GM12801 (cell line): Measurements from ENCODE around the gene GDPD4.

Experiments used
- TF ChIP-seq, protein P1 (sequence below): IDR thresholded peaks from one replicate; pipeline ENCODE4 v1.5.1; 2011; ENCODE audit warnings: control low read depth; ENCODE audit not compliant: insufficient read length; ENCODE audit errors: extremely low read depth

GDPD4 gene

DNA sequence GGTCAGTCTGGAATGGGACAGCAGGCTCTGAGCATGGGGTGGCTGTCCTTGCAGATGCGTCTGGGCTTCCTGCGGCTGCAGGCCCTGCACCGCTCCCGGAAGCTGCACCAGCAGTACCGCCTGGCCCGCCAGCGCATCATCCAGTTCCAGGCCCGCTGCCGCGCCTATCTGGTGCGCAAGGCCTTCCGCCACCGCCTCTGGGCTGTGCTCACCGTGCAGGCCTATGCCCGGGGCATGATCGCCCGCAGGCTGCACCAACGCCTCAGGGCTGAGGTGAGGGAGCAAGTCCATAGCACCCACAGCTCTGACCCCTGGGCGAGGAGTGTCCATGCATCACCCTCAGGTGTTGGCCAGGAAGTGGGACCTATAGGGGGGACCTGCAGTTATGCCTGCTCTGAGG is 121.8 kb downstream of the GDPD4 start:
- TF ChIP-seq, protein P1, sequence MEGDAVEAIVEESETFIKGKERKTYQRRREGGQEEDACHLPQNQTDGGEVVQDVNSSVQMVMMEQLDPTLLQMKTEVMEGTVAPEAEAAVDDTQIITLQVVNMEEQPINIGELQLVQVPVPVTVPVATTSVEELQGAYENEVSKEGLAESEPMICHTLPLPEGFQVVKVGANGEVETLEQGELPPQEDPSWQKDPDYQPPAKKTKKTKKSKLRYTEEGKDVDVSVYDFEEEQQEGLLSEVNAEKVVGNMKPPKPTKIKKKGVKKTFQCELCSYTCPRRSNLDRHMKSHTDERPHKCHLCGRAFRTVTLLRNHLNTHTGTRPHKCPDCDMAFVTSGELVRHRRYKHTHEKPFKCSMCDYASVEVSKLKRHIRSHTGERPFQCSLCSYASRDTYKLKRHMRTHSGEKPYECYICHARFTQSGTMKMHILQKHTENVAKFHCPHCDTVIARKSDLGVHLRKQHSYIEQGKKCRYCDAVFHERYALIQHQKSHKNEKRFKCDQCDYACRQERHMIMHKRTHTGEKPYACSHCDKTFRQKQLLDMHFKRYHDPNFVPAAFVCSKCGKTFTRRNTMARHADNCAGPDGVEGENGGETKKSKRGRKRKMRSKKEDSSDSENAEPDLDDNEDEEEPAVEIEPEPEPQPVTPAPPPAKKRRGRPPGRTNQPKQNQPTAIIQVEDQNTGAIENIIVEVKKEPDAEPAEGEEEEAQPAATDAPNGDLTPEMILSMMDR = no peak

DNA sequence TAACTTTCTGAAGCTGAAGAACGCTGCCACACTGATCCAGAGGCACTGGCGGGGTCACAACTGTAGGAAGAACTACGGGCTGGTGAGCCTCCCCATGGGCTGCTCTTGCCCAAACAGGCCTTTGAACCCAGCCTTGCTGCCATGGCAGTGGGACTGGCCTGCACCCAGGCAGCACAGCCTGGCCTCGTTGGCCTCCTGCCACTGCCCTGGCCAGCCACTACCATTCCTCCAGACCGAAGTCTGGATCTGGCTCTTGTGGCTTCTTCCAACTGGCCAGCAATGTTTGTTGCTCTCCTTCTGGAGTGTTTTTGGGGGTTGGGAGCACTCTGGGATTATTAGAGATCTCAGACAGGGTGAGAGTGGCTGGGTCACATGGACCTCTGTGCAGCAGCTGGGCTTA is 122.4 kb downstream of the GDPD4 start:
- TF ChIP-seq, protein P1 = no peak

DNA sequence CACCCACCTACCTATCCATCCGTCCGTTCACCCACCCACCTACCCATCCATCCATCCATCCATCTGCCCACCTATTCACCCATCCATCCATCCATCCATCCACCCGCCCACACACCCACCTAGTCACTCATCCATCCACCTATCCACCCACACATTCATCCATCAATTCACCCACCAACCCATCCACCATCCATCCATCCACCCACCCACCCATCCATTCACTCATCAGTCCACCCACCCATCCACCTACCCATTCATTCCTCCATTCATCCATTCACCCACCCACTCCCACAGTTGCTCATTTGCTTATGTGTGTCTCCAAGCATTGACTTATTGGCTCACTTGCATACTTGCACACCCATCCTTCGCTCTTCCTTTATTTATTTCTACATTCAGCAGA is 123.3 kb downstream of the GDPD4 start:
- TF ChIP-seq, protein P1 = no peak

DNA sequence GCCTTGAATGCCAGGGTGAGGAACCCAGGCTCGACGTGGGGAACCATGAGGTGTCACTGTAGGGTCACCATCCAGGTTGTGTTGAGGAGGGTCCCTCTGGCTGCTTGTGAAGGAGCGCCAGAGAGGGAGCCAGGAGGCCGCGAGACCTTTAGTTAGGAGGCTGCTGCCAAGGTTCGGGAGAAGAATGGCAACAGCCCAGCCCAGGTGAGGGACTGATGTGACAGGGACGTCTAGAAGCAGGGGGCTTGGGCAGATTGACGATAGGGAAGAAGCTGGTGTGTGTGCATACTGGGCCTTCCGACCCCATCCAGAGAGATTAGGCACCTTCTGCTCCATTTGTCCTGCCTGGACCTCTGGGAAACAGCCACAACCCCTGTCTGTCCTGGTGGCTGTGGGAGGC is 124.5 kb downstream of the GDPD4 start:
- TF ChIP-seq, protein P1 = no peak

DNA sequence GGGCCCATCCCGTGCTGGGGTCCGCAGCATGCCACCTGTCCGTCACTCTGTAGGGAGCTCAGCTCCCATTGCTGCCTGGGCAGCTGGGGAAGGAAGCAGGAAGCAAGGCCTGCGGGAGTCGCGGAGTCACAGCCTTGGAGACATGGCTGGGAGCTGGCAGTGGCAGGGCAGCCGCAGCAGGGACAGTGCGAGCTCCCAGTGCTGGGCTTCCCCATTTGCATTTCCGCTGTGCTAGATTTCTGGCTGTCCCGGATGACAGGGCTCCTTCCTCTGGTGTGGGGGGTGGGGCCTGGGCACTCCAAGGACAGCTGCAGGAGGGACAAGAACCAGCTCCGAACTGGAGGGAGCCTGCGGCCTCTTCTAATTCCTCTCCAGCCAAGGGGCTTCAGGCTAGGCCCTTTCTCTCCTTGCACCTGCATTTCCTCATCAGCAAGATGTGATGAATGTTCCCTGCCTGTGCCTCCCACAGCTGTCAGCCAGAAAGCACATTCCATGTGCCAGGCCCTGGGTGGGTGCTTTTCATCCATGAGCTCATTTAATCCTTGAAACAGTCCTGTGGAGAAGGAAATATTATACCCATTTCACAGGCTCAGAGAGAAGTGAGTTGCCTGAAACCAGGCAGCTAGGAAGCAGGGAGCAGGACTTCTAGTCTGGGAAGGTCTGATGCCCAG is 125.5 kb downstream of the GDPD4 start:
- TF ChIP-seq, protein P1 = no peak

DNA sequence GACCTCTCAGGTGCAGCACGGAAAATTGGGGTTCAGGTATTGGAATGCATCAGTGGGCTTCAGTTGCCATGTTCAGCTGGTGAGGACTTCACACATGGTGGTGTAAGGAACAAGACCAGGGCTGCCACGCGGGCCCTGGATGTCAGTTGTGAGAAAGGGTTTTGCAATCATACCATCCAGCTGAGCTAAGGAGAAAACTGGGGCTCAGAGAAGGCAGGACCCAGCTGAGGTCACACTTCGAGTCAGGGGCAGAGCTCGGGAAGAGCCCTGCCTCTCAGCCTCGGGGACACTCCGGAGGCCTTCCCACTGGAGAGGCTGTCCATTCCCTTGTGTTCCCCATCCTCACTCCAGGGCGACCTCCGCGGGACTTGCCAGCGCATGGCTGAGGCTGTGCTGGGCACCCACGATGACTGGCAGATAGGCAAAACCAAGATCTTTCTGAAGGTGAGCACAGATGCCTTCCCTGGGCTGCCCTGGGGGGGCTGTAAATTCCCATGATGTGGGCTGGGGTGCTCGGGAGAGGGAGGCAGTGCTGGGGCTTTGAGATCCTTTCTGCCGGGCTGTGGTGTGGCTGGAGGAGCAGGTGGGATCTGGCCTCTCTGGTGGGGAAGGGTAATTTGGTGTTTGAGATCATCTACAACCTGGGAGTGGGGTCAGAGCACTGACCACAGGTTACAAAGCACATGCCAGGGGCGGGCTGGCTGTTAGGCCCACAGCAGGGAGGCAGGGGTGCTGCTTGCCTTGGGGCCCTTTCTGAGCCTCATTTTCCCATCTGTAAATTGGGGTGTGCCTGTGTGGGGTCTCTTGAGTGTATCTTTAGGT is 126.3 kb downstream of the GDPD4 start:
- TF ChIP-seq, protein P1 = no peak

DNA sequence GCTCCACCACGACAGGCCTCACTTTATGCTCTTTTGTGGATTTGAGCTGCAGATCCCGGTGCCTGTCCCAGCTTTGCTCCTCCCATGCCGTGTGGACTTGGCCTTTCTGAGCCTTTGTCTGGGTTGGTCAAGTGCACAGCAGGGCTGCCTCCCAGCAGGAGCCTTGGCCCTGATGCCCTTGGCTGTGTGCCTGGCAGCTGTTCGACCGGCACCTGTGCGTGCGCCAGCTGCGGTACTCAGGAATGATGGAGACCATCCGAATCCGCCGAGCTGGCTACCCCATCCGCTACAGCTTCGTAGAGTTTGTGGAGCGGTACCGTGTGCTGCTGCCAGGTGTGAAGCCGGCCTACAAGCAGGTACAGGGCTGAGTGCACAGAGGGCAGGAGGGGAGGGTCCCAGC is 126.9 kb downstream of the GDPD4 start:
- TF ChIP-seq, protein P1 = no peak
